PFSK-1 (cell line): ENCODE measurements around the gene MPP7. TPM values are rescaled to one million over a fixed set of nuclear protein-coding genes. Genes with fewer than 3 reads are reported as not detected.

Experiments
- FOXP2 ChIP-seq: optimal IDR thresholded peaks from 2 replicates; pipeline ENCODE3; 2011; ENCODE audit warnings: borderline replicate concordance, control low read depth, inconsistent platforms; ENCODE audit not compliant: insufficient read depth; ENCODE audit errors: extremely low read length, extremely low read depth
- POLR2AphosphoS5 ChIP-seq: IDR thresholded peaks from 2 replicates; pipeline ENCODE4 v1.6.1; 2012; ENCODE audit warnings: low read depth, mild to moderate bottlenecking, control low read depth, low read length, moderate library complexity
- REST ChIP-seq, 2 experiments: IDR thresholded peaks; 2 replicates each; pipeline versions ENCODE4 v1.6.1 to v1.8.0; 2011 to 2012; ENCODE audit warnings: low read depth in 2 of 2, low read length in 2 of 2, control low read depth in 1 of 2, inconsistent platforms in 1 of 2, mild to moderate bottlenecking in 1 of 2, moderate library complexity in 1 of 2; ENCODE audit not compliant: insufficient read depth in 1 of 2
- SIN3A ChIP-seq: IDR thresholded peaks from 2 replicates; pipeline ENCODE4 v1.6.1; 2012; ENCODE audit warnings: mild to moderate bottlenecking, low read length, moderate library complexity, borderline replicate concordance; ENCODE audit not compliant: insufficient read depth
- TAF1 ChIP-seq: IDR thresholded peaks from 2 replicates; pipeline ENCODE4 v1.6.1; 2012; ENCODE audit warnings: low read length, control low read depth, borderline replicate concordance; ENCODE audit not compliant: insufficient read depth
- polyA plus RNA-seq: library from polyadenylated mRNA; unstranded; fragments of >200 nt; gene quantifications from one replicate; pipeline ENCODE4 v1.2.1, GENCODE V29; 2012; ENCODE audit warnings: low read depth, missing spikeins; ENCODE audit not compliant: insufficient read length

MPP7 gene
- polyA plus RNA-seq, result not detected

GRCh38 chr10:28302638-28303488 lies at the start of gene MPP7:
Gene MPP7, minus strand, starts transcription at chr10:28303064. Its CDS starts 64,460 bp downstream, at chr10:28238604.
- TF ChIP-seq POLR2AphosphoS5, result no peak
- no peak for TF ChIP-seq TAF1
- TF ChIP-seq FOXP2, result no peak
- no peak for TF ChIP-seq REST (IDR thresholded peaks at IDR 0.05; ENCODE audit: insufficient read depth in 1 of 2, low read depth in 2 of 2, low read length in 2 of 2)
- no peak for TF ChIP-seq SIN3A

- no peak for TF ChIP-seq TAF1
- TF ChIP-seq POLR2AphosphoS5, result no peak
- no peak for TF ChIP-seq SIN3A
- TF ChIP-seq REST (IDR thresholded peaks at IDR 0.05; ENCODE audit: insufficient read depth in 1 of 2, low read depth in 2 of 2, low read length in 2 of 2), result no peak
- no peak for TF ChIP-seq FOXP2
Observed at GRCh38 chr10:28349892-28350291, 47.0 kb upstream of the MPP7 start.

GRCh38 chr10:28343987-28344895 lies 41.4 kb upstream of the MPP7 start:
- TF ChIP-seq POLR2AphosphoS5 (no peak), TAF1 (no peak), REST (IDR thresholded peaks at IDR 0.05; ENCODE audit: insufficient read depth in 1 of 2, low read depth in 2 of 2, low read length in 2 of 2) (no peak), SIN3A (no peak), FOXP2 (no peak)

GRCh38 chr10:28343252-28343651 lies 40.4 kb upstream of the MPP7 start:
- TF ChIP-seq POLR2AphosphoS5, result no peak
- no peak for TF ChIP-seq FOXP2
- no peak for TF ChIP-seq TAF1
- no peak for TF ChIP-seq REST (IDR thresholded peaks at IDR 0.05; ENCODE audit: insufficient read depth in 1 of 2, low read depth in 2 of 2, low read length in 2 of 2)
- TF ChIP-seq SIN3A, result no peak
